Keratinocyte (primary cell): Measurements from ENCODE around the gene PDE4A.

Source experiments
- EZH2 ChIP-seq: IDR thresholded peaks from one replicate; pipeline ENCODE4 v1.6.1; 2012; ENCODE audit warnings: inconsistent platforms, mild to moderate bottlenecking, low read length, moderate library complexity
- TF ChIP-seq, protein P1 (sequence below), 3 experiments: IDR thresholded peaks in 1 of 3; conservative IDR thresholded peaks in 1 of 3; optimal IDR thresholded peaks in 1 of 3; 2 replicates in 2 of 3; 3 replicates in 1 of 3; pipeline versions ENCODE3 to v1.5.1; 2011; ENCODE audit warnings: low read length in 3 of 3, mild to moderate bottlenecking in 3 of 3, moderate library complexity in 2 of 3, control low read depth in 1 of 3, inconsistent platforms in 1 of 3; ENCODE audit not compliant: insufficient read depth in 2 of 3; ENCODE audit errors: extremely low read depth in 1 of 3

DNA sequence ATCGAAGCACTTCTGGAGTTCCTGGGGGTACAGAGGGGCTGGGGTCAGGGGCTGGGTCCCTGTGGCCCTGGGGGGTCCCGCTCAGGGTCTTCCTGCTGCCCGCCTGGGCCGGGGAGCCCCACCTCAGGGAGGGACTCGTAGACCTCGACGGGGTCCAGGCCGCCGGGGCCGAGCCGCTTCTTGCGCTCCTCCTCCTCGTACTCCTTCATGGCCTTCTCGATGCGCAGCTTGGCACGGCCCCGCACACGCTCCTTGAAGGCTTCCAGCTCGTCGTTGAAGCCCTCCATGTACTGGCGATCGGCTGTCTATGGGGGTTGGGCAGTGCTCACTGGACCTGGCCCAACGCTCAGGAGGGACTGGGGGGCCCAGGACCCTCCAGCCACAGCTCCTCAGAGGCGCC, 27.2 kb upstream of the PDE4A start:
- TF ChIP-seq, protein P1, sequence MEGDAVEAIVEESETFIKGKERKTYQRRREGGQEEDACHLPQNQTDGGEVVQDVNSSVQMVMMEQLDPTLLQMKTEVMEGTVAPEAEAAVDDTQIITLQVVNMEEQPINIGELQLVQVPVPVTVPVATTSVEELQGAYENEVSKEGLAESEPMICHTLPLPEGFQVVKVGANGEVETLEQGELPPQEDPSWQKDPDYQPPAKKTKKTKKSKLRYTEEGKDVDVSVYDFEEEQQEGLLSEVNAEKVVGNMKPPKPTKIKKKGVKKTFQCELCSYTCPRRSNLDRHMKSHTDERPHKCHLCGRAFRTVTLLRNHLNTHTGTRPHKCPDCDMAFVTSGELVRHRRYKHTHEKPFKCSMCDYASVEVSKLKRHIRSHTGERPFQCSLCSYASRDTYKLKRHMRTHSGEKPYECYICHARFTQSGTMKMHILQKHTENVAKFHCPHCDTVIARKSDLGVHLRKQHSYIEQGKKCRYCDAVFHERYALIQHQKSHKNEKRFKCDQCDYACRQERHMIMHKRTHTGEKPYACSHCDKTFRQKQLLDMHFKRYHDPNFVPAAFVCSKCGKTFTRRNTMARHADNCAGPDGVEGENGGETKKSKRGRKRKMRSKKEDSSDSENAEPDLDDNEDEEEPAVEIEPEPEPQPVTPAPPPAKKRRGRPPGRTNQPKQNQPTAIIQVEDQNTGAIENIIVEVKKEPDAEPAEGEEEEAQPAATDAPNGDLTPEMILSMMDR (optimal IDR thresholded peaks at IDR 0.05 in 1 of 3, IDR thresholded peaks at IDR 0.05 in 1 of 3, conservative IDR thresholded peaks at IDR 0.05 in 1 of 3; ENCODE audit: extremely low read depth in 1 of 3, insufficient read depth in 2 of 3, low read length in 3 of 3): no peak
- no peak for TF ChIP-seq EZH2
